Panc1 (cell line): ENCODE measurements around the gene NUAK2. TPM values are rescaled to one million over a fixed set of nuclear protein-coding genes. Genes with fewer than 3 reads are reported as not detected.
A peak's percentile ranks its signal among the peaks of the same experiment; 100 is the strongest.

ENCODE experiments used
- ATAC-seq: fragments of 200-7000 bp; cut with Tn5 transposase; 2 replicates; pipeline ENCODE4 v1.9.1; 2020; ENCODE audit warnings: mild to moderate bottlenecking, moderate library complexity
- BruUV-seq: library from RNA; stranded (reverse); fragments of 400-500 nt; replicated peaks from 2 replicates; lab custom pipeline; 2021; lab: Mats Ljungman, UMichigan
- CTCF ChIA-PET: fragments of 300-600 bp; sonication (Branson Sonifier 250); formaldehyde crosslinking; loops from one replicate; lab custom pipeline; 2022; ENCODE audit warnings: antibody characterized with exemption; lab: Charles Lee
- POLR2A ChIA-PET: fragments of 300-600 bp; sonication (Branson Sonifier 250); formaldehyde crosslinking; loops from one replicate; lab custom pipeline; 2022; ENCODE audit warnings: antibody characterized with exemption; lab: Charles Lee
- DNase-seq: peaks from one replicate; pipeline ENCODE4 v3.0.0-alpha.2; 2010; ENCODE audit warnings: low read depth, low spot score
- H3K27ac ChIP-seq: 2 replicates; pipeline ENCODE4 v1.5.1; 2011; ENCODE audit warnings: mild to moderate bottlenecking, low read length, inconsistent platforms
- H3K27me3 ChIP-seq: fragments of 200-500 bp; sonication (Bioruptor generic); 2 replicates; pipeline ENCODE4 v1.6.0; 2014; ENCODE audit warnings: low read length, inconsistent platforms; ENCODE audit not compliant: control insufficient read depth, insufficient read depth
- H3K36me3 ChIP-seq: fragments of 200-500 bp; sonication (Bioruptor generic); 2 replicates; pipeline ENCODE4 v1.5.1; 2014; ENCODE audit warnings: inconsistent platforms, mild to moderate bottlenecking, low read length, moderate library complexity; ENCODE audit not compliant: control insufficient read depth, insufficient read depth
- H3K4me1 ChIP-seq: 2 replicates; pipeline ENCODE4 v1.5.1; 2011; ENCODE audit warnings: inconsistent platforms, mild to moderate bottlenecking, low read length, moderate library complexity; ENCODE audit not compliant: control insufficient read depth, insufficient read depth
- H3K4me3 ChIP-seq, 2 experiments: 2 replicates each; pipeline ENCODE4 v1.5.1; 2011 to 2012; ENCODE audit warnings: low read depth in 2 of 2, low read length in 2 of 2, mild to moderate bottlenecking in 2 of 2, inconsistent platforms in 1 of 2, moderate library complexity in 1 of 2
- H3K9me3 ChIP-seq: fragments of 200-500 bp; sonication (Bioruptor generic); 2 replicates; pipeline ENCODE4 v1.5.1; 2014; ENCODE audit warnings: low read depth, mild to moderate bottlenecking, inconsistent platforms, low read length, moderate library complexity; ENCODE audit not compliant: control insufficient read depth, insufficient read depth
- POLR2AphosphoS5 ChIP-seq: IDR thresholded peaks from 2 replicates; pipeline ENCODE4 v1.6.1; 2012; ENCODE audit warnings: mild to moderate bottlenecking, low read depth, low read length, moderate library complexity
- REST ChIP-seq, 2 experiments: IDR thresholded peaks; 2 replicates each; pipeline ENCODE4 v1.6.1; 2011 to 2012; ENCODE audit warnings: low read depth in 2 of 2, control low read depth in 1 of 2, low read length in 1 of 2, mild to moderate bottlenecking in 1 of 2, moderate library complexity in 1 of 2; ENCODE audit not compliant: insufficient read depth in 1 of 2
- SIN3A ChIP-seq: IDR thresholded peaks from 2 replicates; pipeline ENCODE4 v1.6.1; 2012; ENCODE audit warnings: low read depth, mild to moderate bottlenecking, low read length, moderate library complexity, borderline replicate concordance; ENCODE audit not compliant: insufficient read depth
- TCF7L2 ChIP-seq: IDR thresholded peaks from 2 replicates; pipeline ENCODE4 v1.6.1; 2011; ENCODE audit warnings: mild to moderate bottlenecking, low read depth, low read length, inconsistent platforms
- in situ Hi-C: cut with HindIII; loops from 2 replicates; pipeline ENCODE4 v1.10.0; 2016; ENCODE audit warnings: low sequenced_read_pairs, low pct_unique_long_range_greater_than_20kb
- intact Hi-C: fragments of 100-400 bp; cut with micrococcal nuclease; formaldehyde crosslinking; loops from one replicate; pipeline ENCODE4 v1.10.0; 2022; ENCODE audit not compliant: unreplicated experiment
- total RNA-seq: library from RNA; stranded (reverse); gene quantifications from one replicate; pipeline ENCODE4 v1.2.1, GENCODE V29; 2021; ENCODE audit not compliant: unreplicated experiment
- TF ChIP-seq, protein P1 (sequence below): fragments of 450-650 bp; IDR thresholded peaks from 2 replicates; pipeline ENCODE4 v1.5.1; 2017; ENCODE audit warnings: mild to moderate bottlenecking

The NUAK2 gene
- total RNA-seq, 1 experiment from 2014 or later = 17.4 TPM

DNA sequence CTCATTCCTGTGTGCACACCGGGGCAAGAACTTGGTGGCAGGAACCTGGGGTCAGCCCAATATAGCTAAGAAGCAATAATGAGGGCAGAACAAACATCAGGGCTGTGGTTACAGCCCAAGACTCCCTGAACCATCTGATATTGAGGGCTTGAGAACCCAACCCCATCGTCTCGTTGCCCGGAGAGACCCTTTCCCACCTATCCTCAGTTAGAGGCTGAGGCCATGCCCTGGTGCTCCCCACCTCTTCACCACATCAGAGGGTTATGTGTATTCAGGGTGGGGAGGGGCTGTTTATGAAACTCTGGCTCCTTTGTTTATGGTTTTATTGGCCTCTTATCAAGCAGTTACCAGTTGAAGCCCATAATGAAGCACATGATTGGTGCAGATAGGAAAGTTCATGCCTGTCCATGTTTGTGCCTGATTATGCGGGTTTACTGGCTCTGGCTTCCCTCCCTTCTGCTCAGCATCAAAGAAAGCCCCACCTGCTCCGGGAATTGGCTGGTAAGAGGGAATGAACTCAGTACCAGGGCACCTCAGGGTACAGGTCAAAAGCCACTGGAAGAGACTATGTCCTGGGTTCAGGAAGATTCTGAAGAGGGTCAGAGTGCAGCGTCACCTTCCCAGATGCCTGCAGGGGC, 14.5 kb downstream of the NUAK2 start:
- DNase-seq (no peak), ATAC-seq (no peak)
- Histone ChIP-seq H3K27ac (peak overlapping the region; percentile 21; the same call in 1 of the 2 replicates), H3K27me3 (no peaks in the 10 kb centered on the region), H3K4me3 (no peak overlapping the region), H3K36me3 (peaks cover 10% of the 10 kb centered on the region), H3K9me3 (no peaks in the 10 kb centered on the region), H3K4me1 (peaks cover 23% of the 10 kb centered on the region)
- in situ Hi-C loops (no loop called here), intact Hi-C loops (no loop called here)
- no TSS peak for BruUV-seq
- CTCF ChIA-PET = interaction anchor here (0.6 to 0.8 kb wide), 2 partner anchors 24 to 34 kb away, joined by 3 read pairs; no protein-coding TSS in a partner anchor
- TF ChIP-seq, protein P1, sequence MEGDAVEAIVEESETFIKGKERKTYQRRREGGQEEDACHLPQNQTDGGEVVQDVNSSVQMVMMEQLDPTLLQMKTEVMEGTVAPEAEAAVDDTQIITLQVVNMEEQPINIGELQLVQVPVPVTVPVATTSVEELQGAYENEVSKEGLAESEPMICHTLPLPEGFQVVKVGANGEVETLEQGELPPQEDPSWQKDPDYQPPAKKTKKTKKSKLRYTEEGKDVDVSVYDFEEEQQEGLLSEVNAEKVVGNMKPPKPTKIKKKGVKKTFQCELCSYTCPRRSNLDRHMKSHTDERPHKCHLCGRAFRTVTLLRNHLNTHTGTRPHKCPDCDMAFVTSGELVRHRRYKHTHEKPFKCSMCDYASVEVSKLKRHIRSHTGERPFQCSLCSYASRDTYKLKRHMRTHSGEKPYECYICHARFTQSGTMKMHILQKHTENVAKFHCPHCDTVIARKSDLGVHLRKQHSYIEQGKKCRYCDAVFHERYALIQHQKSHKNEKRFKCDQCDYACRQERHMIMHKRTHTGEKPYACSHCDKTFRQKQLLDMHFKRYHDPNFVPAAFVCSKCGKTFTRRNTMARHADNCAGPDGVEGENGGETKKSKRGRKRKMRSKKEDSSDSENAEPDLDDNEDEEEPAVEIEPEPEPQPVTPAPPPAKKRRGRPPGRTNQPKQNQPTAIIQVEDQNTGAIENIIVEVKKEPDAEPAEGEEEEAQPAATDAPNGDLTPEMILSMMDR = no peak
- TF ChIP-seq REST (IDR thresholded peaks at IDR 0.05; ENCODE audit: insufficient read depth in 1 of 2, low read depth in 2 of 2, low read length in 1 of 2) = no peak
- no peak for TF ChIP-seq SIN3A
- no peak for TF ChIP-seq TCF7L2
- TF ChIP-seq POLR2AphosphoS5 = no peak; the same call in 1 of the 2 replicates
- POLR2A ChIA-PET = no interaction called here

- ATAC-seq = no peak
- in situ Hi-C loops (no loop called here), intact Hi-C loops (no loop called here)
- CTCF ChIA-PET = no interaction called here
- no peak for DNase-seq
- POLR2A ChIA-PET = no interaction called here
- H3K36me3 ChIP-seq = peaks cover 4% of the 10 kb centered on the region
- peak overlapping the region; percentile 52 for H3K27ac ChIP-seq
- H3K27me3 ChIP-seq = no peaks in the 10 kb centered on the region
- TF ChIP-seq TCF7L2 = no peak
- no peak for TF ChIP-seq POLR2AphosphoS5
- TF ChIP-seq, protein P1 = no peak
- no peak for TF ChIP-seq SIN3A
- TF ChIP-seq REST (IDR thresholded peaks at IDR 0.05; ENCODE audit: insufficient read depth in 1 of 2, low read depth in 2 of 2, low read length in 1 of 2) = no peak
- peaks cover 45% of the 10 kb centered on the region for H3K4me1 ChIP-seq
- no peak overlapping the region for H3K4me3 ChIP-seq
- H3K9me3 ChIP-seq = no peaks in the 10 kb centered on the region
- no TSS peak for BruUV-seq
Measured at GRCh38 chr1:205304695-205305070, 16.9 kb downstream of the NUAK2 start.
